Mesodermal cell (in vitro differentiated cells): ENCODE results near the gene MARCHF10.
"Not testable (repeated sequence)": the region's sequence is repeated elsewhere in the genome, so short reads cannot be mapped to it uniquely, and the experiment has no call there.

Experiments
- H3K27ac ChIP-seq: 2 replicates; pipeline ENCODE4 v1.7.0; 2013; ENCODE audit warnings: mild to moderate bottlenecking, low read depth, low read length, moderate library complexity; ENCODE audit not compliant: severe bottlenecking
- H3K36me3 ChIP-seq: 2 replicates; pipeline ENCODE4 v1.7.1; 2013; ENCODE audit warnings: mild to moderate bottlenecking, low read length, moderate library complexity; ENCODE audit not compliant: control insufficient read depth, insufficient read depth
- H3K4me1 ChIP-seq: one replicate; pipeline ENCODE4 v1.7.1; 2013; ENCODE audit warnings: mild to moderate bottlenecking, low read length; ENCODE audit not compliant: insufficient read depth, control insufficient read depth, poor library complexity, severe bottlenecking
- H3K4me3 ChIP-seq: 2 replicates; pipeline ENCODE4 v1.7.0; 2013; ENCODE audit warnings: low read length, control low read depth, mild to moderate bottlenecking; ENCODE audit not compliant: insufficient read depth, poor library complexity, severe bottlenecking; ENCODE audit errors: extremely low read depth
- H3K9me3 ChIP-seq: 2 replicates; pipeline ENCODE4 v1.7.1; 2013; ENCODE audit warnings: mild to moderate bottlenecking, low read length, moderate library complexity; ENCODE audit not compliant: control insufficient read depth
- WGBS, 2 experiments: methylation state at CpG; one replicate each; pipeline ENCODE4 v1.1.5; 2013; ENCODE audit warnings: missing lambda C conversion rate in 2 of 2; ENCODE audit not compliant: insufficient coverage in 2 of 2; 5-methylcytosine and 5-hydroxymethylcytosine counted together

Gene MARCHF10

DNA sequence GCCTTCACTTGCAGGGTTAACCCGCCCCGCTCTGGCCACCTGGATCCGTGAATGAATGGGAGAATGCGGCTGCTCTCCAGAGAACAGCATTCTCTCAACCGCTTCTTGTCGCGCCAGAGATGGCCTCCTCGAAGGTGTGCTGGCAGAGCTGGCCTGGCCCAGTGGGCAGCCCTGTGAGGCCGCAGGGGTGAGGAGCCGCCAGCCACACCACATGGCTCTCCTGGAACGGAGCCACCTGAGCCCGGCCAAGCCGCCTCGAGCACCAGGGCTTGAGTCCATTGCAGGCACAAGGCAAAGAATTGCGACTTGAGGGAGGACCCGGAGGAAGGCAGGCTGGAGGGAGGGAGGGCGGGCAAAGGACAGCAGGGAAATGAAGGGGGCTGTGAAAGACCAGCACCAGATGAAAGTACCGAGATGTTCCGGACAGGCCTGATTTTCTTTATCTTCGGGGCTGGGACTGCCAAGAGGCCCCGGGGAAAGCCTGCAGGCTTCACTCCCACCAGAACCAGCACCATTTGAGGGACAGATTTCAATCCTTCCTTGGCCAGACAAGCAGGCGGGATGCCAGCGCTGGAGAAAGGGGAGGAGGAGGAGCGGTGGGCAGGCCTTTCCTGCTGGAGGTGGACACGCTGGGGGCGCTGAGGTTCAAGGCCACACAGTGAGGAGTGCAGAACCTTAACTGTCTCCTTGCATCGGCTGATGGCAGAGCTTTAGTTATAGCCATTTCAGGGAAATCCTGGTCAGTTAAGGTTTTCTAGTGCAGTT, 111.2 kb downstream of the MARCHF10 start:
- no peak overlapping the region for H3K27ac ChIP-seq
- WGBS, 2 experiments, result 91 to 93% methylated on average over 21 to 25 of the region's 27 CpGs
- no peaks in the 10 kb centered on the region for H3K9me3 ChIP-seq
- H3K4me3 ChIP-seq, result no peak overlapping the region
- peaks cover 15% of the 10 kb centered on the region for H3K36me3 ChIP-seq
- peaks cover 8% of the 10 kb centered on the region for H3K4me1 ChIP-seq

DNA sequence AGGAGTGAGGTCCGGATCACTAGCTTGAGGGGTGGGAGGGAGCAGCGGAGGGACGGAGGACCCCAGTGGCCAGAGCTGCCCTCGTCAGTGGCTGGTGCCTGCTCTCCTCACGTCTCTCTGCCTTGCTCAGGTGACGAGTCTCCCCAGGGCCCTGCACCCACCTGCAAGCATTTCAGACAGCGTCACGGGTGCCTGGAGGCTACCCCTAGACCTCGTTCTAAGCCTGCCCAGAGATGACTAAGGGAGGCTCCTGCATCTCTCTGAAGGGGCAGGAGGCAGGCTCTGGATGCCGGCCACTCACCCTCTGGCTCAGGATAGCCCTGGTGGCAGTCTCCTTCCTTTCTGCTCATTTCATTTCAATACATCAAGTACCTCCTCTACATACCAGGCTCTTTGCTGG, 111.9 kb downstream of the MARCHF10 start:
- H3K27ac ChIP-seq, result no peak overlapping the region
- peaks cover 21% of the 10 kb centered on the region for H3K36me3 ChIP-seq
- no peak overlapping the region for H3K4me3 ChIP-seq
- no peaks in the 10 kb centered on the region for H3K9me3 ChIP-seq
- WGBS, 2 experiments, result 91 to 93% methylated on average over 10 of the region's 10 CpGs
- peaks cover 8% of the 10 kb centered on the region for H3K4me1 ChIP-seq

DNA sequence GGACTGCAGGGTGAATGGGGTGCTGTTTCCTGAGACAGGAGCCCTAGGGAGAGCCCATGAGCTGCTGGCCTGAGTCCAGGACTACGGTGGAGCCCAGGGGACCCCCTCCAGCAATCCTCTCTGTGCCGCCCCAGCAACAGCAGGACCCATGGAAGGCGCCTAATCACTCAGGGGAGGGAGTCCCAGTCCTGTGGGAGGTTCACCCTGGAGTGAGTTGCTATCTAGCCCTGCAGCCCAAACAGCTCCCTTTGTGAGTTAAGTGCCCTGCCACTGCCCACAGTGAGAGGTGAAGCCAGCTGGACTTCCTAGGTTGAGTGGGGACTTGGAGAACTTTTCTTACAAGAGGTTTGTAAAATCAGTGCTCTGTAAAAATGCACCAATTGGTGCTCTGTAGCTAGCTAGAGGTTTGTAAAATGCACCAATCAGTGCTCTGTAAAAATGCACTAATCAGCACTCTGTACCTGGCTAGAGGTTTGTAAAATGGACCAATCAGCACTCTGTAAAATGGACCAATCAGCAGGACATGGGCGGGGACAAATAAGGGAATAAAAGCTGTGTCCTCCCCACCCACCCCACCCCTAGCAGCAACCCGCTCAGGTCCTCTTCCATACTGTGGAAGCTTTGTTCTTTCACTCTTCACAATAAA, 112.9 kb downstream of the MARCHF10 start:
- not testable (repeated sequence) for H3K4me1 ChIP-seq, H3K9me3 ChIP-seq, H3K4me3 ChIP-seq
- 98 to 100% methylated on average over 2 to 5 of the region's 5 CpGs for WGBS, 2 experiments
- Histone ChIP-seq H3K27ac (peak overlapping the region; percentile 6), H3K36me3 (peaks cover 32% of the 10 kb centered on the region)

GRCh38 chr17:62693616-62694409, 114.3 kb downstream of the MARCHF10 start:
- no peak overlapping the region for H3K4me3 ChIP-seq
- H3K4me1 ChIP-seq, result peaks cover 4% of the 10 kb centered on the region
- H3K9me3 ChIP-seq, result no peaks in the 10 kb centered on the region
- 95 to 96% methylated on average over 16 to 17 of the region's 19 CpGs for WGBS, 2 experiments
- peaks cover 46% of the 10 kb centered on the region for H3K36me3 ChIP-seq
- H3K27ac ChIP-seq, result peak overlapping the region; percentile 6

DNA sequence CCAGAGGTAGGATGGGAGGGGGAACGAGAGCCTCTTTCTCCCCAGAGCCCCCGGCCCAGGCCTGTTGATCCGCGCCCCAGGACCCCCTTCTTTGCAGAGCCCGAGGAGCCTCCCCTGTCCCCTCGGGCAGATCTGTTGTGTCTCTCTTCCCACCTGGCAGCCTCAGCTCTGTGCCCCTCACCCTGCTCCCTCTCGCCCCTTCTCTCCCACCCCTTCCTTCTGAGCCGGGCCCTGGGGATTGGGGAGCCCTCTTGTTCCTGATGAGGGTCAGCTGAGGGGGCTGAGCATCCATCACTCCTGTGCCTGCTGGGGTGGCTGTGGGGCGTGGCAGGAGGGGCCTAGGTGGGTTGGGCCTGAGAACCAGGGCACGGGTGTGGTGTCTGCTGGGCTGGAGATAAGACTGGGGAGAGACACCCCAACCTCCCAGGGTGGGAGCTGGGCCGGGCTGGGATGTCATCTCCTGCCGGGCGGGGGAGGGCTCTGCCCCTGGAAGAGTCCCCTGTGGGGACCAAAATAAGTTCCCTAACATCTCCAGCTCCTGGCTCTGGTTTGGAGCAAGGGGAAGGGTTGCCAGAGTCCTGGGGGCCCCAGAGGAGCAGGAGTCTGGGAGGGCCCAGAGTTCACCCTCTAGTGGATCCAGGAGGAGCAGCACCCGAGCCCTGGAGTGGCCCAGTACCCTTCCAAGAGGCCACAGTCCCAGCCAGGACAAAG, 115.2 kb downstream of the MARCHF10 start:
- Histone ChIP-seq H3K9me3 (no peaks in the 10 kb centered on the region), H3K4me1 (no peaks in the 10 kb centered on the region), H3K36me3 (peaks cover 55% of the 10 kb centered on the region), H3K4me3 (no peak overlapping the region), H3K27ac (no peak overlapping the region)
- WGBS, 2 experiments, result 91 to 95% methylated on average over 8 to 10 of the region's 14 CpGs

GRCh38 chr17:62692159-62692651, 115.9 kb downstream of the MARCHF10 start:
- peaks cover 62% of the 10 kb centered on the region for H3K36me3 ChIP-seq
- no peak overlapping the region for H3K27ac ChIP-seq
- no peak overlapping the region for H3K4me3 ChIP-seq
- H3K4me1 ChIP-seq, result no peaks in the 10 kb centered on the region
- H3K9me3 ChIP-seq, result no peaks in the 10 kb centered on the region
- 95 to 97% methylated on average over 20 of the region's 20 CpGs for WGBS, 2 experiments

GRCh38 chr17:62691589-62691915, 116.6 kb downstream of the MARCHF10 start:
- peaks cover 67% of the 10 kb centered on the region for H3K36me3 ChIP-seq
- not testable (repeated sequence) for H3K4me1 ChIP-seq, H3K9me3 ChIP-seq, H3K27ac ChIP-seq, H3K4me3 ChIP-seq
- WGBS, 2 experiments, result 90 to 100% methylated on average over 3 to 5 of the region's 8 CpGs

- no peaks in the 10 kb centered on the region for H3K9me3 ChIP-seq
- H3K27ac ChIP-seq, result no peak overlapping the region
- H3K4me3 ChIP-seq, result no peak overlapping the region
- peaks cover 76% of the 10 kb centered on the region for H3K36me3 ChIP-seq
- 94 to 98% methylated on average over 15 to 17 of the region's 19 CpGs for WGBS, 2 experiments
- no peaks in the 10 kb centered on the region for H3K4me1 ChIP-seq
Observed at GRCh38 chr17:62690168-62690897, 117.8 kb downstream of the MARCHF10 start.

- 87 to 91% methylated on average over 28 to 29 of the region's 37 CpGs for WGBS, 2 experiments
- Histone ChIP-seq H3K27ac (no peak overlapping the region), H3K4me3 (no peak overlapping the region), H3K36me3 (peaks cover 83% of the 10 kb centered on the region), H3K4me1 (no peaks in the 10 kb centered on the region), H3K9me3 (no peaks in the 10 kb centered on the region)
Observed at GRCh38 chr17:62689441-62690167, 118.5 kb downstream of the MARCHF10 start.
